Measurements from ENCODE around the gene ALK.

The ALK gene

DNA sequence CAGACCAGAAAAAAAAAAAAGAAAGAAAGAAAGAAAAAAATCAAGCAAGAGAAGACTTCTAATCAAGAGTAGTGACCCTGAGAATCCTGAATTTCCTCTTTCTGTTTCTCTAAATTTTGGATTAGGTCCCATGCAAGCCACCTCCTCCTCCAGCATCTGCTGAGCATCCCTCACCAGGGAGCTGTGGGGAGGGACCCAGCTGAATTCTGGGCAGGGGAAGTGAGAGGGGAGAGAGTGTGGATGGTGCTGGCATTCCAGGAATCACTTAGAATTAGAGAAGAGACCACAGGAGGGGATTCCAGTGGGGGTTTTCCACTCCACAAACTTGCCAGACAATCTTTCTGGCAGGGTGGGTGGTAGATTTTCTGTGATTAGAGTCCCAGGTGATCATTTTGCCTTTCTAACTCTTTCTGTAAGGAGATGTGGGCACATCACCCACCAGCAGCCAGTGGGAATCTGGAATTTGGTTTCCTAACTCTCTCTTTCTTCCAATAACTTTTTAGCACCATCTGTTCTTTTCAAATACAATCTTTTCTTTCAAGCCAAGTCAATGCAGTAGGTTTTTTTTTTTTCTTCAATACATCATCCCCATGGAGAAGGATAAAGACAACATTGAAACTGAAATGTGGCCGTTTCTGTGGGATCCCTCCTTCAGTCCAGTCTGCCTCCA, 526.9 kb downstream of the ALK start:
- no peak for DNase-seq
- H3K4me3 ChIP-seq (ENCODE audit: low read depth, low read length), result no peak overlapping the region
- TF ChIP-seq, protein P1, sequence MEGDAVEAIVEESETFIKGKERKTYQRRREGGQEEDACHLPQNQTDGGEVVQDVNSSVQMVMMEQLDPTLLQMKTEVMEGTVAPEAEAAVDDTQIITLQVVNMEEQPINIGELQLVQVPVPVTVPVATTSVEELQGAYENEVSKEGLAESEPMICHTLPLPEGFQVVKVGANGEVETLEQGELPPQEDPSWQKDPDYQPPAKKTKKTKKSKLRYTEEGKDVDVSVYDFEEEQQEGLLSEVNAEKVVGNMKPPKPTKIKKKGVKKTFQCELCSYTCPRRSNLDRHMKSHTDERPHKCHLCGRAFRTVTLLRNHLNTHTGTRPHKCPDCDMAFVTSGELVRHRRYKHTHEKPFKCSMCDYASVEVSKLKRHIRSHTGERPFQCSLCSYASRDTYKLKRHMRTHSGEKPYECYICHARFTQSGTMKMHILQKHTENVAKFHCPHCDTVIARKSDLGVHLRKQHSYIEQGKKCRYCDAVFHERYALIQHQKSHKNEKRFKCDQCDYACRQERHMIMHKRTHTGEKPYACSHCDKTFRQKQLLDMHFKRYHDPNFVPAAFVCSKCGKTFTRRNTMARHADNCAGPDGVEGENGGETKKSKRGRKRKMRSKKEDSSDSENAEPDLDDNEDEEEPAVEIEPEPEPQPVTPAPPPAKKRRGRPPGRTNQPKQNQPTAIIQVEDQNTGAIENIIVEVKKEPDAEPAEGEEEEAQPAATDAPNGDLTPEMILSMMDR (IDR thresholded peaks at IDR 0.05; ENCODE audit: low read depth, low read length), result no peak
- no peaks in the 10 kb centered on the region for H3K9me3 ChIP-seq (ENCODE audit: severe bottlenecking)
- no peak overlapping the region for H3K27ac ChIP-seq
- no peaks in the 10 kb centered on the region for H3K36me3 ChIP-seq
- H3K27me3 ChIP-seq (ENCODE audit: insufficient read depth, low read depth, severe bottlenecking), result no peaks in the 10 kb centered on the region

DNA sequence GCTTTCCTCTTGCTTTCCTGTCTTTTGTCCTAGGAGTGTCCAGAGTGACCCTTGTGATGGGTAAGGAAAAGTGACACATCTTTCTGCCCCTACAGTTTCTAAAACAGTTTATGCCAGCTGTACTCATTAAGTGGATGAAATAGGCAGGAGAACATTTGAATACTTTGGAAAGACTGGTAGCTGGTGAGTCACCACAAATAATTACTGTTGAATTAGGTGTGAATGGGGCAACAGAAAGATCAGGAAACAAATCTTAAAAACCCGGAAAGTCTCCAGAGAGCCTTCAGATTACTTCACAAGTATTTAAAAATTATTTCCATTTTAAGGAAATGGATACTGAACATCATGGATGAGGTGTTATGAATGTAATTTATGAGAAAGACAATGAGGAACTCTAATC, 527.7 kb downstream of the ALK start:
- H3K9me3 ChIP-seq (ENCODE audit: severe bottlenecking), result no peaks in the 10 kb centered on the region
- DNase-seq, result no peak
- no peaks in the 10 kb centered on the region for H3K27me3 ChIP-seq (ENCODE audit: insufficient read depth, low read depth, severe bottlenecking)
- H3K4me3 ChIP-seq (ENCODE audit: low read depth, low read length), result no peak overlapping the region
- TF ChIP-seq, protein P1 (IDR thresholded peaks at IDR 0.05; ENCODE audit: low read depth, low read length), result no peak
- H3K27ac ChIP-seq, result no peak overlapping the region
- no peaks in the 10 kb centered on the region for H3K36me3 ChIP-seq

DNA sequence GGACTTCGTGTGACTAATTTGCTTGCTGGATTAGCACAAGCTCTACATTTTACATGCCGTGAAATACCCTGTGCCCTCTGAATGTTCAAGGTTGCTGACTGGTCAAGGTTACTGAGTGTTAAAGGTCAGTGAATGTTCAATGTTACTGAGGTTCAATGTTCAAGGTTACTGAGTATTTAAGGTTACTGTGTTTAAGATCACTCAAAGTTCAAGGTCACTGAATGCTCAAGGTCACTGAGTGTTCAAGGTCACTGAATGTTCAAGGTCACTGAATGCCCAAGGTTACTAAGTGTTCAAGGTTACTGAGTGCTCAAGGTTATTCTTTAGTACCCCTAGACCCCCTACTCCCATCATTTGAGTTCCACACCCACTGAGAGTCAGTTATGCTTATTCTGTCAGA, 528.6 kb downstream of the ALK start:
- TF ChIP-seq, protein P1 (IDR thresholded peaks at IDR 0.05; ENCODE audit: low read depth, low read length), result no peak
- Histone ChIP-seq H3K9me3 (ENCODE audit: severe bottlenecking) (no peaks in the 10 kb centered on the region), H3K27ac (no peak overlapping the region), H3K36me3 (no peaks in the 10 kb centered on the region), H3K4me3 (ENCODE audit: low read depth, low read length) (no peak overlapping the region), H3K27me3 (ENCODE audit: insufficient read depth, low read depth, severe bottlenecking) (no peaks in the 10 kb centered on the region)
- no peak for DNase-seq

DNA sequence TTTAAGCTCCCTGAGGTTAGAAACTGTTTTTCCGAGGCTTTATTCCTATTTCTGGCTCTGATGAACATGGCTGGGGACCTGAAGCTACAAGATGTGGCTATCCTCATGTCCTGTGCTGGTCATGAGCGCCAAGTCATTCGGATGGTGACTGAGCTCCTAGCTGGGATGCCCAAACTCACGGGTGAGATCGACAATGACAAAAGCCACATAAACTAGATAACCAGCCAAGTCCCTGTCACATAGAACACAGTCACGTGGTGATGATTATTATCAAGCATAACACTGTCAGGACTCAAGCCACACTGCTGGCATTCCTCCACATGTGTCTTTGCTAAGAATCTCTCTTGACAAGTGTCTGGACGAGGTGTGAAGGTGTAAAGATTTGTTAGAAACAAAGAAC, 531.2 kb downstream of the ALK start:
- TF ChIP-seq, protein P1 (IDR thresholded peaks at IDR 0.05; ENCODE audit: low read depth, low read length), result no peak
- no peak overlapping the region for H3K4me3 ChIP-seq (ENCODE audit: low read depth, low read length)
- no peaks in the 10 kb centered on the region for H3K9me3 ChIP-seq (ENCODE audit: severe bottlenecking)
- no peaks in the 10 kb centered on the region for H3K36me3 ChIP-seq
- DNase-seq, result no peak
- no peak overlapping the region for H3K27ac ChIP-seq
- no peaks in the 10 kb centered on the region for H3K27me3 ChIP-seq (ENCODE audit: insufficient read depth, low read depth, severe bottlenecking)

DNA sequence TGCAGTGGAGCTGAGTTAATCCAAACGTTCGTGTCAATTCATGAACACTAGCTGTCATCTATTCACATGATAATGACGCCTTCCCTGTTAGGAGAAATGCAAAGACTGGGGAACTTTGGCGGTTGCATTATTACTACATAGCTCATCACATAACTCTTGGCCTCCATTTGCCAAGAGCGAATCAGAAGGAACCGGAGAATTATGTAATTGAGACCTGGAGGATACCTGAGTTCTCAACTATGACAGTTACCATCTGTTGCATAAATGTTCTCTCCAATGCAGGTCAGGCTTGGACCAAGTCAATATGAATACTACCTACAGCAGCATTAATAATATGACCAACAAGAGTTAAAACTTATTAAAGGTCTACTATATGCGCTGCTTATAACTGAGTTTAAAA, 531.7 kb downstream of the ALK start:
- no peak for DNase-seq
- Histone ChIP-seq H3K27me3 (ENCODE audit: insufficient read depth, low read depth, severe bottlenecking) (no peaks in the 10 kb centered on the region), H3K27ac (no peak overlapping the region), H3K9me3 (ENCODE audit: severe bottlenecking) (no peaks in the 10 kb centered on the region), H3K36me3 (no peaks in the 10 kb centered on the region), H3K4me3 (ENCODE audit: low read depth, low read length) (no peak overlapping the region)
- TF ChIP-seq, protein P1 (IDR thresholded peaks at IDR 0.05; ENCODE audit: low read depth, low read length), result no peak

DNA sequence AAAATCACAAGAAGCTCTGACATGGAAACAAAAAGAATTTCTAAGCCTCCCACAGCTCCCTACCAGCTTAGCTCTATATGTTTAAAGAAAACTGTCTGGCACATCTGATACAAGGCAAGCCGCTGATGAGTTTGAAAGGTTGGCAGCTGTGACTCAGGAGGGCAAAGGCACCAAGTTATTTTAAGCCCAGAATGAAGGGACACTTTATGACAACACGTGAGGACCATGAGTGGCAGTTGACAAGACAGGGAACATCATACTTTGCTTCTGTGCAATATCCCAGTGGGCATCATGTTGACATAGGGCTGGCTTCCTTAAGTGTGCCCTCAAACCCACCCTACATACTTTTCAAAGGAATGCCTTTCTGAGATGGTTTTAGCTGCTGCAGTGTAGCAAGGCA, 533.3 kb downstream of the ALK start:
- Histone ChIP-seq H3K27me3 (ENCODE audit: insufficient read depth, low read depth, severe bottlenecking) (no peaks in the 10 kb centered on the region), H3K36me3 (no peaks in the 10 kb centered on the region), H3K9me3 (ENCODE audit: severe bottlenecking) (no peaks in the 10 kb centered on the region), H3K27ac (no peak overlapping the region), H3K4me3 (ENCODE audit: low read depth, low read length) (no peak overlapping the region)
- no peak for DNase-seq
- TF ChIP-seq, protein P1 (IDR thresholded peaks at IDR 0.05; ENCODE audit: low read depth, low read length), result no peak

All from WERI-Rb-1 (cell line).